Pancreas (tissue), 10 donors: ENCODE results near the gene ASAP2. TPM values are rescaled to one million over a fixed set of nuclear protein-coding genes. Genes with fewer than 3 reads are reported as not detected.

Experiments
- ATAC-seq, 4 donors: fragments of 200-7000 bp; cut with Tn5 transposase; one replicate each; pipeline versions ENCODE4 v1.8.0 to v1.9.1; 2020; ENCODE audit warnings: mild to moderate bottlenecking in 4 of 4, moderate library complexity in 4 of 4
- DNase-seq, 6 donors: peaks; one replicate each; pipeline ENCODE4 v3.0.0-alpha.2; 2020
- FAIRE-seq: peaks from 2 replicates; lab custom pipeline; 2012; peaks lifted over from hg19 to GRCh38; lab: Jason Lieb, UNC
- H3K27ac ChIP-seq, 4 donors: fragments of 200-600 bp; sonication (generic); 1 replicate in 3 of 4; 2 replicates in 1 of 4; pipeline versions ENCODE4 v1.5.0 to v1.8.0; 2020
- H3K27me3 ChIP-seq, 4 donors: fragments of 200-600 bp; one replicate each; pipeline ENCODE4 v1.8.0; 2021
- H3K36me3 ChIP-seq, 3 donors: fragments of 200-600 bp; sonication (generic) in 1 of 3; one replicate each; pipeline versions ENCODE4 v1.5.0 to v1.8.0; 2020 to 2021
- H3K4me1 ChIP-seq, 3 donors: fragments of 200-600 bp; one replicate each; pipeline ENCODE4 v1.8.0; 2021
- H3K4me3 ChIP-seq, 4 donors: fragments of 200-600 bp; sonication (generic) in 2 of 4; one replicate each; pipeline versions ENCODE4 v1.5.0 to v1.8.0; 2020 to 2021
- H3K9me3 ChIP-seq, 4 donors: fragments of 200-600 bp; one replicate each; pipeline ENCODE4 v1.8.0; 2021
- WGBS, 2 donors: extraction: QIAGEN DNeasy Blood & Tissue Kit; methylation state at CpG; one replicate each; pipeline ENCODE4 v1.1.7; 2013; 5-methylcytosine and 5-hydroxymethylcytosine counted together
- intact Hi-C, 3 donors: fragments of 100-400 bp; cut with DNase I; formaldehyde crosslinking; loops; one replicate each; pipeline versions ENCODE4 v1.11.1 to v1.14.2; 2022
- polyA plus RNA-seq, 2 donors: library from polyadenylated mRNA; stranded (reverse); fragments of 200-250 nt; gene quantifications; one replicate each; pipeline ENCODE4 v1.2.3, GENCODE V29; 2013
- total RNA-seq, 6 donors: library from RNA; stranded (reverse); fragmentation: NEBNext Ultra II Directional in 4 of 6; extraction: Animal tissue kit (Norgen Biotek cat#: 25700) in 4 of 6; gene quantifications; one replicate each; pipeline versions ENCODE4 v1.2.1 to v1.2.4, GENCODE V29; 2021 to 2023
- TF ChIP-seq, protein P1 (sequence below), 4 donors: fragments of 200-600 bp; sonication (generic) in 3 of 4; IDR thresholded peaks; one replicate each; pipeline versions ENCODE4 v1.5.0 to v1.8.0; 2021; ENCODE audit warnings: antibody characterized with exemption in 4 of 4
- donor health status: healthy with polysubstance abuse.
- donor health status: DM: no; HTN: no; CAD: no; lungs with moderate emphysema.
- donor health status: DM: no; HTN: no; CAD: no.
- donor health status: control.
- donor health status: control.
- donor health status: Bipolar disorder and iron deficiency.
- donor health status: DM: yes; HTN: yes; CAD: no.
- donor health status: DM: no; HTN: no; CAD: no.
- donor health status: DM: no; HTN: no; CAD: no.
- donor health status: DM: yes; HTN: yes; CAD: no.

Gene ASAP2
- total and polyA plus RNA-seq, 8 donors, result 5.8 to 17.7 (median 7.3) TPM

DNA sequence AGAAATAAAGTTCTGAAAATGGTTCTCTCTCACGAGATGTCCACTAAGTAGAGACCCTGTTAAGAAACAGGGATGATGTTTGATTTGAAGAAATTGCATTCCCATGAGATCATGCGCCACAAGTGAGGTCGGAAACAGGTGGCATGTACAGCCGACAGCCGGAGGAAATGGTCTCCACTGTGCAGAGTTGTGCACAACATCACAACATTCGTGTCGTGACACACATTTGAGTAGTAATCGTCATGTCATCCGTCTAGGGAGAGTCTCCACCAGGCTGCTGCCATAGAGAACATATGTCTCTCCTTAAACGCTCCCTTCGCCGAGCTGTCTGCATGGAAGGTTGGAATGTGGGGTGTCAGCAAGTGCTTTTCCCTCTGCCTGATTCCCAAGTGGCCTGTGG is 84.7 kb downstream of the ASAP2 start:
- FAIRE-seq, result no peak
- intact Hi-C loops, result no loop called here

DNA sequence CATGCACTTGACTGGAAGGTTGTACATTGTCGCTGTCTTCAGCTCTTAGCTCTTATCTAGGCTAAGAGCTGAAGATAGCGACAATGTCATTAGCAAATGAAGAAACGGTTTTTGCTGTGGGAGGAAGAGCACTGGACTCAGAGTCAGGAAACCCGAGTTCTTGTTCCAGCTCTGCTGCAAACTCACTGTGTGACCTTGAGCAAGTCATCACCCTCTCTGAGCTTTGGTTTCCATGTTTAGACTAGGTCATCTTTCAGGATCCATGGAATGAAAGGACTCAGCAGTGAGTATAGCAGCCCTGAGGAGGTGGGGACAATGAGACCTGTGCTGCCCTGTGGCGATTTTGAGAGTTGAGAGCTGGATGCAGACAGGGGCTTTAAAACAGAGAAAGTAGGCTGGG is 85.3 kb downstream of the ASAP2 start:
- Histone ChIP-seq H3K36me3 (no peaks in the 10 kb centered on the region), H3K27ac (no peak overlapping the region), H3K4me3 (no peak overlapping the region), H3K4me1 (peaks cover 0 to 3% (median 0%) of the 10 kb centered on the region in 3 donors), H3K27me3 (no peaks in the 10 kb centered on the region), H3K9me3 (no peaks in the 10 kb centered on the region)
- DNase-seq (no peak), FAIRE-seq (no peak), ATAC-seq (no peak)
- intact Hi-C loops, result no loop called here
- WGBS, 2 donors, result 94 to 96% methylated on average over 5 of the region's 5 CpGs
- TF ChIP-seq, protein P1, sequence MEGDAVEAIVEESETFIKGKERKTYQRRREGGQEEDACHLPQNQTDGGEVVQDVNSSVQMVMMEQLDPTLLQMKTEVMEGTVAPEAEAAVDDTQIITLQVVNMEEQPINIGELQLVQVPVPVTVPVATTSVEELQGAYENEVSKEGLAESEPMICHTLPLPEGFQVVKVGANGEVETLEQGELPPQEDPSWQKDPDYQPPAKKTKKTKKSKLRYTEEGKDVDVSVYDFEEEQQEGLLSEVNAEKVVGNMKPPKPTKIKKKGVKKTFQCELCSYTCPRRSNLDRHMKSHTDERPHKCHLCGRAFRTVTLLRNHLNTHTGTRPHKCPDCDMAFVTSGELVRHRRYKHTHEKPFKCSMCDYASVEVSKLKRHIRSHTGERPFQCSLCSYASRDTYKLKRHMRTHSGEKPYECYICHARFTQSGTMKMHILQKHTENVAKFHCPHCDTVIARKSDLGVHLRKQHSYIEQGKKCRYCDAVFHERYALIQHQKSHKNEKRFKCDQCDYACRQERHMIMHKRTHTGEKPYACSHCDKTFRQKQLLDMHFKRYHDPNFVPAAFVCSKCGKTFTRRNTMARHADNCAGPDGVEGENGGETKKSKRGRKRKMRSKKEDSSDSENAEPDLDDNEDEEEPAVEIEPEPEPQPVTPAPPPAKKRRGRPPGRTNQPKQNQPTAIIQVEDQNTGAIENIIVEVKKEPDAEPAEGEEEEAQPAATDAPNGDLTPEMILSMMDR (IDR thresholded peaks at IDR 0.05), result no peak

More for the DNA sequence above, 84.7 kb downstream of the ASAP2 start:
- DNase-seq (no peak), ATAC-seq (no peak)
- Histone ChIP-seq H3K36me3 (no peaks in the 10 kb centered on the region), H3K4me3 (no peak overlapping the region), H3K27me3 (no peaks in the 10 kb centered on the region), H3K4me1 (peaks cover 0 to 3% (median 0%) of the 10 kb centered on the region in 3 donors), H3K27ac (no peak overlapping the region), H3K9me3 (no peaks in the 10 kb centered on the region)
- TF ChIP-seq, protein P1 (IDR thresholded peaks at IDR 0.05), result no peak
- WGBS, 2 donors, result 94% methylated on average over 12 of the region's 12 CpGs

DNA sequence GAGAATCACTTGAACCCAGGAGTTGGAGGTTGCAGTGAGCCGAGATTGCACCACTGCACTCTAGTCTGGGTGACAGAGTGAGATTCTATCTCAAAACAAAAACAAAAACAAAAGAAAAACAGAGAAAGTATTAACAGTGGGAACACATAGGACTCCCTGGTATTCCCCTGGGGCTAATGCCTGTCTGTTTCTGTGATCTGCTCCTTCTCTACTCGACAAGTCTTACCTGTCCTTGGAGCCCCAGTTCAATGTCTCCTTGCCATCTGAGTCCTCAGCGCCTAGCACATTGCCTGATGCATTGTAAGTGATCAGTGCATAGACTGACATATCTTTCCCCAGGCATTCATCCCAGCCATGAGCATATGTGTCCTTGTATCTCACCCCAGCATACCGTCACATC is 85.8 kb downstream of the ASAP2 start:
- no peaks in the 10 kb centered on the region for H3K9me3 ChIP-seq
- DNase-seq (no peak), ATAC-seq (no peak), FAIRE-seq (no peak)
- TF ChIP-seq, protein P1 (IDR thresholded peaks at IDR 0.05), result no peak
- H3K36me3 ChIP-seq, result no peaks in the 10 kb centered on the region
- whole genome bisulfite sequencing, 2 donors, result 92 to 93% methylated on average over 4 of the region's 4 CpGs
- H3K27ac ChIP-seq, result no peak overlapping the region
- no peaks in the 10 kb centered on the region for H3K27me3 ChIP-seq
- intact Hi-C loops, result no loop called here
- peaks cover 0 to 3% (median 0%) of the 10 kb centered on the region in 3 donors for H3K4me1 ChIP-seq
- H3K4me3 ChIP-seq, result no peak overlapping the region

DNA sequence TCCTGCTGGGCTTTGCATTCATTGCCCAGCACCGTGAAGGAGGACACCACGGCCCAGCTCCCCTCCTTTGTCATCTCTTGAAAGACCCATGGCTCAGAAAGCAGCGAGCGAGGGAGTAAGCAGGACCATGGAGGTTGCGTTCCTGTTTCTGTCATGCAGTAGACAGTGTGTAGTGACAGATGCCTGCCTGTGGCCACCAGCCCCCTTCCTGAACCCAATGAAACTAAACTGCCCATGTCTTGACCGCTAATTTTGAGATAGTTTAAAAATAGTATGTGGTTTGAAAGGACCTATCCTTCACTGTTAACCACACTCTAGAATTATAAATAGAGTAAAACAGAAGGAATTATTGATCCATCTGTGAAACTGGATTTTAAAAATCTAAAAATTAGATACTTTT is 88.2 kb downstream of the ASAP2 start:
- H3K27ac ChIP-seq, result no peak overlapping the region
- H3K4me3 ChIP-seq, result no peak overlapping the region
- no peak for ATAC-seq
- TF ChIP-seq, protein P1 (IDR thresholded peaks at IDR 0.05), result no peak
- no peaks in the 10 kb centered on the region for H3K9me3 ChIP-seq
- no peak for DNase-seq
- no peak for FAIRE-seq
- H3K36me3 ChIP-seq, result peaks cover 0 to 5% (median 0%) of the 10 kb centered on the region in 3 donors
- intact Hi-C loops, result no loop called here
- no peaks in the 10 kb centered on the region for H3K27me3 ChIP-seq
- H3K4me1 ChIP-seq, result peaks cover 0 to 3% (median 0%) of the 10 kb centered on the region in 3 donors
- 73 to 85% methylated on average over 6 of the region's 6 CpGs for WGBS, 2 donors

DNA sequence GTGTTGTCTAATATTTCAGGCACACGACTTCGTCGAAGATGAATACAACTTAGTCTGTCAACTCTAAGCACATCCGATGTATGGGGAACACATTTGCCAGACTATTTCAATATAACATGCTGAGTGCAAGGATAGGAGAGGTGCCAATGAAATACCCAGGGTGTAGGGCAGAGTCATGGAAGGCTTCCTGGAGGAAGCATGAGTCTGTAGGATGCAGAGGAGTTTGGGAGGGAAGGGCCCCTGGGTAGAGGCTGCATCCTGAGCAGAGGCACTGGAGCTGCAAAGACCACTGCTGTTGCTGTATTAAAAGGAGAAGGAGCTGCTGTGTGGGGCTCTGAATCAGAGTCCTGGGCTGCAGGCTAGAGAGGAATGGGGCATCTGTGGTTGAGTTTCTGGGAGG is 89.9 kb downstream of the ASAP2 start:
- intact Hi-C loops, result no loop called here
- TF ChIP-seq, protein P1 (IDR thresholded peaks at IDR 0.05), result no peak
- Histone ChIP-seq H3K27ac (no peak overlapping the region), H3K4me3 (no peak overlapping the region), H3K36me3 (peaks cover 0 to 5% (median 0%) of the 10 kb centered on the region in 3 donors), H3K9me3 (no peaks in the 10 kb centered on the region), H3K27me3 (no peaks in the 10 kb centered on the region), H3K4me1 (peaks cover 0 to 3% (median 0%) of the 10 kb centered on the region in 3 donors)
- 92 to 96% methylated on average over 4 of the region's 4 CpGs for WGBS, 2 donors
- no peak for ATAC-seq
- DNase-seq, result no peak
- FAIRE-seq, result no peak
